CD4-positive, alpha-beta memory T cell (primary cell): ENCODE measurements around the gene NF1. TPM values are rescaled to one million over a fixed set of nuclear protein-coding genes. Genes with fewer than 3 reads are reported as not detected.
"Not testable (repeated sequence)": the region's sequence is repeated elsewhere in the genome, so short reads cannot be mapped to it uniquely, and the experiment has no call there.

Experiments
- CTCF ChIA-PET: fragments of 350-600 bp; sonication (Branson Sonifier 250); formaldehyde crosslinking; loops from one replicate; lab custom pipeline; 2021; ENCODE audit warnings: inconsistent platforms; ENCODE audit not compliant: partially characterized antibody; lab: Charles Lee
- POLR2A ChIA-PET: fragments of 350-600 bp; sonication (Branson Sonifier 250); formaldehyde crosslinking; loops from one replicate; lab custom pipeline; 2021; ENCODE audit not compliant: partially characterized antibody; lab: Charles Lee
- DNase-seq, 5 donors: peaks; one replicate each; pipeline versions ENCODE4 v3.0.0 to v3.0.0-alpha.2; 2020 to 2022; ENCODE audit warnings: mixed read lengths in 1 of 5
- H3K27ac ChIP-seq: one replicate; pipeline ENCODE4 v1.7.0; 2013; ENCODE audit warnings: low read depth, low read length
- H3K27me3 ChIP-seq: 2 replicates; pipeline ENCODE4 v1.7.0; 2013; ENCODE audit warnings: mild to moderate bottlenecking, low read length, moderate library complexity; ENCODE audit not compliant: insufficient read depth
- H3K36me3 ChIP-seq: 2 replicates; pipeline ENCODE4 v1.7.0; 2013; ENCODE audit warnings: mild to moderate bottlenecking, low read length, moderate library complexity; ENCODE audit not compliant: insufficient read depth
- H3K4me1 ChIP-seq: 2 replicates; pipeline ENCODE4 v1.7.0; 2013; ENCODE audit warnings: mild to moderate bottlenecking, low read length, moderate library complexity; ENCODE audit not compliant: insufficient read depth
- H3K4me3 ChIP-seq, 2 donors: one replicate each; pipeline ENCODE4 v1.7.0; 2013; ENCODE audit warnings: low read length in 2 of 2, mild to moderate bottlenecking in 1 of 2
- H3K9me3 ChIP-seq, 2 donors: one replicate each; pipeline ENCODE4 v1.7.0; 2013; ENCODE audit warnings: low read length in 2 of 2, control low read depth in 1 of 2; ENCODE audit not compliant: control insufficient read depth in 1 of 2
- H3K27ac Mint-ChIP-seq, 7 donors: one replicate each; pipeline ENCODE4 v1.8.0; 2020 to 2021; ENCODE audit warnings: mixed read lengths in 7 of 7, mild to moderate bottlenecking in 6 of 7, inconsistent platforms in 3 of 7, moderate library complexity in 3 of 7
- H3K27me3 Mint-ChIP-seq, 2 donors: one replicate each; pipeline ENCODE4 v1.8.0; 2020 to 2021; ENCODE audit warnings: mixed read lengths in 2 of 2
- H3K36me3 Mint-ChIP-seq, 2 donors: one replicate each; pipeline ENCODE4 v1.8.0; 2020 to 2021; ENCODE audit warnings: mixed read lengths in 2 of 2, inconsistent platforms in 1 of 2, mild to moderate bottlenecking in 1 of 2
- H3K4me1 Mint-ChIP-seq, 4 donors: one replicate each; pipeline ENCODE4 v1.8.0; 2020 to 2021; ENCODE audit warnings: mixed read lengths in 4 of 4, mild to moderate bottlenecking in 1 of 4
- H3K4me3 Mint-ChIP-seq, 8 donors: one replicate each; pipeline ENCODE4 v1.8.0; 2020 to 2021; ENCODE audit warnings: mixed read lengths in 8 of 8, mild to moderate bottlenecking in 7 of 8, moderate library complexity in 6 of 8, inconsistent platforms in 3 of 8
- H3K9me3 Mint-ChIP-seq, 8 donors: one replicate each; pipeline ENCODE4 v1.8.0; 2020 to 2021; ENCODE audit warnings: mixed read lengths in 8 of 8, mild to moderate bottlenecking in 5 of 8, inconsistent platforms in 3 of 8, moderate library complexity in 1 of 8
- intact Hi-C: fragments of 100-400 bp; cut with micrococcal nuclease; formaldehyde crosslinking; loops from one replicate; pipeline ENCODE4 v1.15.1; 2023
- polyA plus RNA-seq, 2 donors: library from polyadenylated mRNA; unstranded; fragments of 300-500 nt; fragmentation: Illumina TruSeq; gene quantifications; one replicate each; pipeline ENCODE4 v1.2.3, GENCODE V29; 2021
- total RNA-seq, 2 experiments: library from RNA; stranded (reverse); gene quantifications; one replicate each; pipeline ENCODE4 v1.2.3, GENCODE V29; 2021

The NF1 gene
- total and polyA plus RNA-seq, 4 experiments from 2014 or later: 5.5 to 52.4 (median 27.9) TPM

- no peak overlapping the region for H3K4me3 Mint-ChIP-seq
- H3K36me3 Mint-ChIP-seq: peaks cover 0 to 14% of the 10 kb centered on the region in 2 donors
- DNase-seq: no peak
- H3K27me3 Mint-ChIP-seq: no peaks in the 10 kb centered on the region
- H3K4me3 ChIP-seq: no peak overlapping the region
- no peaks in the 10 kb centered on the region for H3K4me1 ChIP-seq
- H3K9me3 ChIP-seq: no peaks in the 10 kb centered on the region
- no peaks in the 10 kb centered on the region for H3K36me3 ChIP-seq
- H3K27ac Mint-ChIP-seq: no peak overlapping the region
- H3K27me3 ChIP-seq: no peaks in the 10 kb centered on the region
- intact Hi-C loops: no loop called here
- no peaks in the 10 kb centered on the region for H3K9me3 Mint-ChIP-seq
- ChIA-PET POLR2A (no interaction called here), CTCF (no interaction called here)
- no peaks in the 10 kb centered on the region for H3K4me1 Mint-ChIP-seq
- no peak overlapping the region for H3K27ac ChIP-seq
Observed at GRCh38 chr17:31144836-31145235, 50.1 kb downstream of the NF1 start.

DNA sequence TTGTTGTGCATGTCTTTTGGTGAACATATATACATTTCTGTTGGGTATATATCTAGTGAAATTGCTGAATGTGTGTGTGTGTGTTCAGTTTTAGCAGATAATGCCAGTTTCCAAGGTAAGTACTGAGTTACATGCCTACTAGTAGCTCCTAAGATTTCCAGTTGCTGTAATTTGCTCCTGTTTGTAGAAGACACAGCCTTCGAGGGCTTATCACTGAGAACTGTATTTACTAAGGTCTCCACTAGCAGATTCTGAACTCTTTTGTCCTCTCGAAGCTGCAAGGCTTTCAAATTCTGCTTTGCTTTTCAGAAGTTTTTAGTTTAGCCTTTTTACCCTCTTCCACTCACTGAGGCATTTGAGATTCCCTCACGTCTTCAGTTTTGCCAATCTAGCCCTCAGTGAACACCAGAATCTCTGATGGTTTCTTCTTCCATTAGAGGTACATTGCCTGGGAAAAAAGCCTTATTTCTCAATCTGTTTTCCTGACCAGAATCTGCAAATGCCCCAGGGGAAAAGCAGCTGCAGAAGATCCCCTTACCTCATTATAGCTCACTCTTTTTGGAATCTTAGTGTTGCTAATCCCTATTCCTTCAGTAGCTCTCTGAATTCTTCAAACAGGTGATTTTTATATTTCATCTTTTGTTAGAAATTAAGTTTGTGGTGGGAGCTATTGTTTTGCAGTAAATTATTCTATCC lies 52.9 kb downstream of the NF1 start:
- H3K4me1 Mint-ChIP-seq: no peaks in the 10 kb centered on the region
- ChIA-PET CTCF (no interaction called here), POLR2A (no interaction called here)
- peaks cover 0 to 14% of the 10 kb centered on the region in 2 donors for H3K36me3 Mint-ChIP-seq
- Histone ChIP-seq H3K27me3 (no peaks in the 10 kb centered on the region), H3K4me1 (no peaks in the 10 kb centered on the region), H3K4me3 (no peak overlapping the region), H3K27ac (no peak overlapping the region), H3K36me3 (no peaks in the 10 kb centered on the region), H3K9me3 (no peaks in the 10 kb centered on the region)
- H3K27me3 Mint-ChIP-seq: no peaks in the 10 kb centered on the region
- intact Hi-C loops: no loop called here
- H3K9me3 Mint-ChIP-seq: peaks cover 0 to 7% (median 4%) of the 10 kb centered on the region in 8 donors
- no peak overlapping the region for H3K4me3 Mint-ChIP-seq
- no peak for DNase-seq
- H3K27ac Mint-ChIP-seq: no peak overlapping the region

DNA sequence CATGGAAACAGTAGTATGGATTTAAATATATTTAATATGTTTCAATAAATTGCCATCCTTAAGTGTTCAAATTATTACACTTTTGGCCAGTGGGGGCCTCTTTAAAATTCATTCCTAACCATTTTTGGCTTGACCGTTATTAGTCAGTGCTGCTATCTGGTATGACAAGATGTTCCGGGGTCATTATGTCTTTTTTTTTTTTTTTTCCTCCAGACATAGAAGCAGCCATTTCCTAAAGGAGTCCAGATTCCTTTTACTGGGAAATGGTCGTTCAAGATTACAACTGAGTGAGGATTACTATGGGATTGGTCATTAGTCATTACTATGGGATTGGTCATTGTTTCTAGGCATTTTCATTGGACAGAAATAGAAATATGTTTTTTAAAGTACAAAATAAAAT lies 53.4 kb downstream of the NF1 start:
- H3K36me3 Mint-ChIP-seq: peaks cover 0 to 17% of the 10 kb centered on the region in 2 donors
- H3K27ac ChIP-seq: no peak overlapping the region
- no peak for DNase-seq
- no peak overlapping the region for H3K4me3 ChIP-seq
- H3K27me3 ChIP-seq: no peaks in the 10 kb centered on the region
- ChIA-PET POLR2A (no interaction called here), CTCF (no interaction called here)
- H3K27ac Mint-ChIP-seq: no peak overlapping the region
- H3K9me3 Mint-ChIP-seq: peaks cover 0 to 10% (median 7%) of the 10 kb centered on the region in 8 donors
- H3K4me3 Mint-ChIP-seq: no peak overlapping the region
- H3K27me3 Mint-ChIP-seq: no peaks in the 10 kb centered on the region
- H3K4me1 ChIP-seq: no peaks in the 10 kb centered on the region
- no peaks in the 10 kb centered on the region for H3K9me3 ChIP-seq
- H3K4me1 Mint-ChIP-seq: no peaks in the 10 kb centered on the region
- intact Hi-C loops: no loop called here
- H3K36me3 ChIP-seq: no peaks in the 10 kb centered on the region

DNA sequence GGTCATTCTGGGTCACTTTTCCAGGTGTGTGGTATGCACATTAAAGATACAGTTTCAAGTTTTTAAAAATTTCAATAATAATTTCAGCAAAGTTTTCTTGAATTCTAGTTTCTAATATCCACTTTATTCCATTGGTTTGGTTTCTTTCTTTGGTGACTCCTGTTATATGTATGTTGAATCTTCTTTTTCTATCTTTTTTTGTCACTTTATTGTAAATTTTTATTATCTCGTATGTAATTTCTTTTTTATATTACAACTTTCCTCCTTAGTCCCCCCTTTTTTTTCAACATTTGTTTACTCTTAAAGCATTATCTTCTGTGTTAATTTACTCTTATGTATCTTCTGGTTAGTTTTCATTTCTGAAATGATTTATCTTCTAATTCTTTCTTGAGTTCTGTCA lies 57.5 kb downstream of the NF1 start:
- Mint-ChIP-seq H3K27ac (no peak overlapping the region), H3K4me3 (no peak overlapping the region), H3K27me3 (no peaks in the 10 kb centered on the region), H3K9me3 (peaks cover 0 to 10% (median 7%) of the 10 kb centered on the region in 8 donors), H3K4me1 (no peaks in the 10 kb centered on the region), H3K36me3 (peaks cover 3 to 15% of the 10 kb centered on the region in 2 donors)
- Histone ChIP-seq H3K4me1 (no peaks in the 10 kb centered on the region), H3K27ac (no peak overlapping the region), H3K4me3 (no peak overlapping the region), H3K27me3 (no peaks in the 10 kb centered on the region), H3K36me3 (no peaks in the 10 kb centered on the region), H3K9me3 (no peaks in the 10 kb centered on the region)
- ChIA-PET CTCF (no interaction called here), POLR2A (no interaction called here)
- intact Hi-C loops: no loop called here
- DNase-seq: no peak

DNA sequence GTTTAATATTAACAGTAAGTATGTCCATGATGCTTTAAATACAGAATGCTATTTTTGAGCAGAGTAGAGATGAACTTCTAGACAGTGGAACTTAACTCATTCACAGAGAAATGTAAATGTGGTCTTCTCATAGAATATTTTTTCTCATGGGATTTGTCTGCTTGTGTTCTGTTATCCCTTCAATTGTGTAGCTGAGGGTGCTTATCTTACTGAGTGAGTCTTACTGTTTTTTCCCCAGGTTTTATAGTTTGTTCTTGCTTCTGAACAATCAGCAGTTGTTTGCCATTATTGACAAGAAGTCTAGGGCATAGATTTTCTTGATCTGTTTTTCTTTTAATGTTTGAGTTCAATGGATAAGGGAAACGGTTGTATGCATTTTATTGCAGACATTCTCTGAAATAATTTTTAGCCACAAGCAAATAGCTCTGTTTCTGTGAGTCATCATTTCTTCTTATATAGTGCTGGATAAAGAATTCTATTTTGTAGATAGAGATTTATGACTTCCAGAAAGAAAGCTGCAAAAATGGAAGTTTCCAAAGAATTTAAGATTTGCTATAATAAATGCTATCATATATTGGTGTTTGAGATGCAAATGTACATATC lies 60.5 kb downstream of the NF1 start:
- H3K4me1 ChIP-seq: peaks cover 13% of the 10 kb centered on the region
- POLR2A ChIA-PET: no interaction called here
- intact Hi-C loops: no loop called here
- no peak overlapping the region for H3K4me3 ChIP-seq
- no peaks in the 10 kb centered on the region for H3K9me3 ChIP-seq
- Mint-ChIP-seq H3K27ac (no peak overlapping the region), H3K4me1 (peaks cover 6 to 18% (median 9%) of the 10 kb centered on the region in 4 donors), H3K9me3 (peaks cover 0 to 10% (median 7%) of the 10 kb centered on the region in 8 donors), H3K27me3 (no peaks in the 10 kb centered on the region), H3K36me3 (peaks cover 6 to 12% of the 10 kb centered on the region in 2 donors), H3K4me3 (no peak overlapping the region)
- no peak overlapping the region for H3K27ac ChIP-seq
- H3K36me3 ChIP-seq: no peaks in the 10 kb centered on the region
- H3K27me3 ChIP-seq: no peaks in the 10 kb centered on the region
- CTCF ChIA-PET: no interaction called here
- DNase-seq: no peak

- no peak overlapping the region for H3K27ac Mint-ChIP-seq
- DNase-seq: no peak
- H3K9me3 Mint-ChIP-seq: peaks cover 0 to 10% (median 7%) of the 10 kb centered on the region in 8 donors
- H3K4me1 ChIP-seq: peaks cover 14% of the 10 kb centered on the region
- H3K4me3 ChIP-seq: no peak overlapping the region
- peaks cover 6 to 18% (median 10%) of the 10 kb centered on the region in 4 donors for H3K4me1 Mint-ChIP-seq
- H3K36me3 Mint-ChIP-seq: peaks cover 6 to 12% of the 10 kb centered on the region in 2 donors
- POLR2A ChIA-PET: no interaction called here
- intact Hi-C loops: no loop called here
- no peak overlapping the region for H3K4me3 Mint-ChIP-seq
- no peaks in the 10 kb centered on the region for H3K36me3 ChIP-seq
- no peak overlapping the region for H3K27ac ChIP-seq
- no peaks in the 10 kb centered on the region for H3K9me3 ChIP-seq
- CTCF ChIA-PET: no interaction called here
- no peaks in the 10 kb centered on the region for H3K27me3 ChIP-seq
- H3K27me3 Mint-ChIP-seq: no peaks in the 10 kb centered on the region
Observed at GRCh38 chr17:31156326-31156725, 61.5 kb downstream of the NF1 start.

DNA sequence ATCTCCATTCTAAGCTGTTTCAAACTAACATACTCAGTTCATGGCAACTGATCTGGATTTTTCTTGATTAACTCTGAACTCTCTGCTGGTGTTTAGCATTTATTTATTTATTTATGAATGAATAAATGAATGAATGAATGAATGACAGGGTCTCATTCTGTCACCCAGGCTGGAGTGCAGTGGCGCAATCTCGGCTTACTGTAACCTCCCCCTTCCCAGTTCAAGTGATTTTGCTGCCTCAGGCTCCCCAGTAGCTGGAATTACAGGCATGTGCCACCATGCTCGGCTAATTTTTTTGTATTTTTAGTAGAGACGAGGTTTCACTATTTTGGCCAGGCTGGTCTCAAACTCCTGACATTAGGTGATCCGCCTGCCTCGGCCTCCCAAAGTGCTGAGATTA lies 62.1 kb downstream of the NF1 start:
- H3K27me3 Mint-ChIP-seq, H3K27me3 ChIP-seq, H3K36me3 ChIP-seq, intact Hi-C loops, H3K4me3 ChIP-seq, H3K4me3 Mint-ChIP-seq, H3K27ac Mint-ChIP-seq, DNase-seq, H3K27ac ChIP-seq, CTCF ChIA-PET, POLR2A ChIA-PET, H3K9me3 ChIP-seq: not testable (repeated sequence)
- peaks cover 6 to 12% of the 10 kb centered on the region in 2 donors for H3K36me3 Mint-ChIP-seq
- H3K4me1 ChIP-seq: peaks cover 14% of the 10 kb centered on the region
- H3K4me1 Mint-ChIP-seq: peaks cover 6 to 18% (median 10%) of the 10 kb centered on the region in 4 donors
- peaks cover 0 to 10% (median 7%) of the 10 kb centered on the region in 8 donors for H3K9me3 Mint-ChIP-seq
